Fibroblast of lung (primary cell): ENCODE measurements around the gene NFAM1. TPM values are rescaled to one million over a fixed set of nuclear protein-coding genes. Genes with fewer than 3 reads are reported as not detected.

Experiments used
- DNase-seq, 2 donors: peaks; one replicate each; pipeline versions ENCODE4 v3.0.0 to v3.0.0-alpha.2; 2010; ENCODE audit warnings: low read depth in 2 of 2
- H2AFZ ChIP-seq: 2 replicates; pipeline ENCODE4 v1.5.1; 2012; ENCODE audit warnings: low read length, control low read depth, inconsistent platforms
- H3K27ac ChIP-seq: 2 replicates; pipeline ENCODE4 v1.5.1; 2011; ENCODE audit warnings: low read length, control low read depth; ENCODE audit not compliant: insufficient read depth
- H3K27me3 ChIP-seq: 2 replicates; pipeline ENCODE4 v1.5.1; 2011; ENCODE audit warnings: mild to moderate bottlenecking, low read length; ENCODE audit not compliant: control insufficient read depth, insufficient read depth
- H3K36me3 ChIP-seq: 2 replicates; pipeline ENCODE4 v1.5.1; 2011; ENCODE audit warnings: low read length; ENCODE audit not compliant: control insufficient read depth, insufficient read depth
- H3K4me1 ChIP-seq: 2 replicates; pipeline ENCODE4 v1.5.1; 2011; ENCODE audit warnings: low read length; ENCODE audit not compliant: control insufficient read depth, insufficient read depth; ENCODE audit errors: extremely low read depth
- H3K4me2 ChIP-seq: 2 replicates; pipeline ENCODE4 v1.5.1; 2011; ENCODE audit warnings: low read length, control low read depth; ENCODE audit not compliant: insufficient read depth; ENCODE audit errors: extremely low read depth
- H3K4me3 ChIP-seq, 4 experiments: fragments of 200-600 bp in 1 of 4; sonication (generic) in 1 of 4; replicated peaks in 1 of 4; 2 replicates each; pipeline ENCODE4 v1.5.1; 2011 to 2016; ENCODE audit warnings: low read length in 4 of 4, low read depth in 3 of 4, mild to moderate bottlenecking in 3 of 4, control low read depth in 2 of 4, inconsistent platforms in 1 of 4, mixed read lengths in 1 of 4; ENCODE audit not compliant: insufficient read depth in 1 of 4; ENCODE audit errors: control extremely low read depth in 1 of 4
- H3K79me2 ChIP-seq: 2 replicates; pipeline ENCODE4 v1.5.1; 2012; ENCODE audit warnings: mild to moderate bottlenecking, low read length, inconsistent platforms; ENCODE audit not compliant: control insufficient read depth, insufficient read depth
- H3K9ac ChIP-seq: 2 replicates; pipeline ENCODE4 v1.5.1; 2011; ENCODE audit warnings: mild to moderate bottlenecking, low read length, control low read depth; ENCODE audit not compliant: insufficient read depth
- H3K9me3 ChIP-seq: 2 replicates; pipeline ENCODE4 v1.5.1; 2012; ENCODE audit warnings: low read depth, low read length; ENCODE audit not compliant: control insufficient read depth, insufficient read depth
- H4K20me1 ChIP-seq: 2 replicates; pipeline ENCODE4 v1.5.1; 2011; ENCODE audit warnings: low read length; ENCODE audit not compliant: control insufficient read depth, insufficient read depth; ENCODE audit errors: extremely low read depth
- EZH2 ChIP-seq: IDR thresholded peaks from 2 replicates; pipeline ENCODE4 v1.5.1; 2012; ENCODE audit warnings: low read length, control low read depth, mild to moderate bottlenecking; ENCODE audit errors: missing control alignments
- polyA plus RNA-seq, 2 donors: library from polyadenylated mRNA; depleted of rRNA in 1 of 2; stranded (reverse) in 1 of 2; unstranded in 1 of 2; fragments of >200 nt; gene quantifications; 2 replicates each; pipeline ENCODE4 v1.2.1, GENCODE V29; 2011 to 2012; ENCODE audit warnings: missing spikeins in 1 of 2
- total RNA-seq: library from RNA; depleted of rRNA; stranded (reverse); fragments of >200 nt; gene quantifications from 2 replicates; pipeline ENCODE4 v1.2.1, GENCODE V29; 2014
- TF ChIP-seq, protein P1 (sequence below), 2 donors: IDR thresholded peaks in 1 of 2; conservative IDR thresholded peaks in 1 of 2; 1 replicate in 1 of 2; 2 replicates in 1 of 2; pipeline ENCODE4 v1.5.1; 2011 to 2012; ENCODE audit warnings: low read length in 2 of 2, control low read depth in 1 of 2, inconsistent platforms in 1 of 2, low read depth in 1 of 2, mild to moderate bottlenecking in 1 of 2

The NFAM1 gene
- total and polyA plus RNA-seq, 2 donors (not counting 1 experiment from before 2014, with no cell fraction given) = 0.17 TPM; not detected in 1

GRCh38 chr22:42459287-42460063, 27.3 kb upstream of the NFAM1 start:
- no peaks in the 10 kb centered on the region for H3K36me3 ChIP-seq
- H3K4me2 ChIP-seq = no peak overlapping the region
- no peaks in the 10 kb centered on the region for H4K20me1 ChIP-seq
- no peaks in the 10 kb centered on the region for H3K4me1 ChIP-seq
- H2AFZ ChIP-seq = no peak overlapping the region
- no peak overlapping the region for H3K9ac ChIP-seq
- no peaks in the 10 kb centered on the region for H3K79me2 ChIP-seq
- TF ChIP-seq EZH2 = peak; percentile 57
- TF ChIP-seq, protein P1, sequence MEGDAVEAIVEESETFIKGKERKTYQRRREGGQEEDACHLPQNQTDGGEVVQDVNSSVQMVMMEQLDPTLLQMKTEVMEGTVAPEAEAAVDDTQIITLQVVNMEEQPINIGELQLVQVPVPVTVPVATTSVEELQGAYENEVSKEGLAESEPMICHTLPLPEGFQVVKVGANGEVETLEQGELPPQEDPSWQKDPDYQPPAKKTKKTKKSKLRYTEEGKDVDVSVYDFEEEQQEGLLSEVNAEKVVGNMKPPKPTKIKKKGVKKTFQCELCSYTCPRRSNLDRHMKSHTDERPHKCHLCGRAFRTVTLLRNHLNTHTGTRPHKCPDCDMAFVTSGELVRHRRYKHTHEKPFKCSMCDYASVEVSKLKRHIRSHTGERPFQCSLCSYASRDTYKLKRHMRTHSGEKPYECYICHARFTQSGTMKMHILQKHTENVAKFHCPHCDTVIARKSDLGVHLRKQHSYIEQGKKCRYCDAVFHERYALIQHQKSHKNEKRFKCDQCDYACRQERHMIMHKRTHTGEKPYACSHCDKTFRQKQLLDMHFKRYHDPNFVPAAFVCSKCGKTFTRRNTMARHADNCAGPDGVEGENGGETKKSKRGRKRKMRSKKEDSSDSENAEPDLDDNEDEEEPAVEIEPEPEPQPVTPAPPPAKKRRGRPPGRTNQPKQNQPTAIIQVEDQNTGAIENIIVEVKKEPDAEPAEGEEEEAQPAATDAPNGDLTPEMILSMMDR (conservative IDR thresholded peaks at IDR 0.05 in 1 of 2, IDR thresholded peaks at IDR 0.05 in 1 of 2; ENCODE audit: low read depth in 1 of 2, low read length in 2 of 2) = no peak
- DNase-seq = no peak
- no peaks in the 10 kb centered on the region for H3K9me3 ChIP-seq
- H3K27ac ChIP-seq = no peak overlapping the region
- no peak overlapping the region for H3K4me3 ChIP-seq
- peaks cover 24% of the 10 kb centered on the region for H3K27me3 ChIP-seq

GRCh38 chr22:42452916-42453315, 20.7 kb upstream of the NFAM1 start:
- no peak for DNase-seq
- TF ChIP-seq, protein P1 (conservative IDR thresholded peaks at IDR 0.05 in 1 of 2, IDR thresholded peaks at IDR 0.05 in 1 of 2; ENCODE audit: low read depth in 1 of 2, low read length in 2 of 2) = no peak
- TF ChIP-seq EZH2 = no peak
- H3K27ac ChIP-seq = no peak overlapping the region
- H3K4me1 ChIP-seq = no peaks in the 10 kb centered on the region
- no peak overlapping the region for H3K4me3 ChIP-seq
- peaks cover under 1% of the 10 kb centered on the region for H3K27me3 ChIP-seq
- no peaks in the 10 kb centered on the region for H4K20me1 ChIP-seq
- H3K36me3 ChIP-seq = no peaks in the 10 kb centered on the region
- no peak overlapping the region for H3K9ac ChIP-seq
- H3K9me3 ChIP-seq = no peaks in the 10 kb centered on the region
- H3K4me2 ChIP-seq = no peak overlapping the region
- no peaks in the 10 kb centered on the region for H3K79me2 ChIP-seq
- H2AFZ ChIP-seq = no peak overlapping the region

DNA sequence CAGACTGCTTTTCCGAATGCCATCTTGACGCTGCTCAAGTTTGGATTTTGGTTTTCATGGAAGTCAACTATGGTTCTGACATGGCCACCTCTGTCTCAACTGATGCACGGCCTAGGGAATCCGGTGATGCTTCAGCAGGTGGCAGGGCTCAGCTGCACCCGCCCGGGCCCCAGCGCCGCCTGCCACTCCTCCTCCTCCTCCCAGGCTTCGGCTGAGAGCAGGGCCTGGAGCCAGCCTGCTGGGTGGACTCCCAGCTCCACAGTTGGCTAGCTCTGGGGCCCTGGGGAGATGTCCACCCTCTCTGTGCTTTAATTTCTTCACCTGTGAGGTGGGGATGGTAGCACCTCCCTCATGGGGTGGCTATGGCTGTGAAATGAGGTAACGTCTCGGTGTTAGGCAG, 20.3 kb upstream of the NFAM1 start:
- Histone ChIP-seq H3K27me3 (no peaks in the 10 kb centered on the region), H3K79me2 (no peaks in the 10 kb centered on the region), H3K27ac (no peak overlapping the region), H3K9me3 (no peaks in the 10 kb centered on the region), H3K4me1 (no peaks in the 10 kb centered on the region), H3K36me3 (no peaks in the 10 kb centered on the region), H3K9ac (no peak overlapping the region), H2AFZ (no peak overlapping the region), H4K20me1 (no peaks in the 10 kb centered on the region), H3K4me3 (no peak overlapping the region), H3K4me2 (no peak overlapping the region)
- no peak for DNase-seq
- TF ChIP-seq EZH2 = no peak
- TF ChIP-seq, protein P1 (conservative IDR thresholded peaks at IDR 0.05 in 1 of 2, IDR thresholded peaks at IDR 0.05 in 1 of 2; ENCODE audit: low read depth in 1 of 2, low read length in 2 of 2) = no peak
